Right lobe of liver (tissue), 4 donors: ENCODE results near the gene JAZF1.

Experiments used
- POLR2A ChIP-seq: fragments of 450-650 bp; IDR thresholded peaks from one replicate; pipeline ENCODE4 v1.6.1; 2017; ENCODE audit warnings: antibody characterized with exemption, mild to moderate bottlenecking
- TF ChIP-seq, protein P1 (sequence below), 4 donors: fragments of 200-600 bp in 3 of 4; fragments of 450-650 bp in 1 of 4; IDR thresholded peaks; one replicate each; pipeline versions ENCODE4 v1.5.1 to v1.8.0; 2016 to 2022; ENCODE audit warnings: antibody characterized with exemption in 4 of 4, mild to moderate bottlenecking in 2 of 4
- donor health status: DM: no; HTN: no; CAD: no.
- donor health status: DM: no; HTN: no; CAD: no.
- donor health status: DM: no; HTN: yes; CAD: no.

DNA sequence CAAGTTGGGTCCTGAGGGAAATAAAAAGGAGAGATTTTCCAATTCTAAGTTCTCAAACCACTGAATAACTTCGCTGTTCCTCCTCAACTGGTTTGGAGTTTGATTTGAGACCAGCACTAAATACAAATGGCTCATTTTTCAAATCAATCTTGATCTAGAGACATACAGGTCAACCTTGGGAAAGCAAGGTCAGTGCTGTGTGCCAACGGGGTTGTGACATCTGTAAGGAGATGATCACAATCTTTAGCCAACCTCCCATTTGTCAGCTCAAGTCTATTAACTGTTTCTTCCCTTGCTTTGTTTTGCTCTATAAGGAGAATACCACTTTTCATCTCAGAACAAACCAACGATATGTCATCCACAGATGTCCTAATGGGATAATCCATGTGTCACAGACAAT, 309.5 kb downstream of the JAZF1 start:
- no peak for TF ChIP-seq POLR2A
- TF ChIP-seq, protein P1, sequence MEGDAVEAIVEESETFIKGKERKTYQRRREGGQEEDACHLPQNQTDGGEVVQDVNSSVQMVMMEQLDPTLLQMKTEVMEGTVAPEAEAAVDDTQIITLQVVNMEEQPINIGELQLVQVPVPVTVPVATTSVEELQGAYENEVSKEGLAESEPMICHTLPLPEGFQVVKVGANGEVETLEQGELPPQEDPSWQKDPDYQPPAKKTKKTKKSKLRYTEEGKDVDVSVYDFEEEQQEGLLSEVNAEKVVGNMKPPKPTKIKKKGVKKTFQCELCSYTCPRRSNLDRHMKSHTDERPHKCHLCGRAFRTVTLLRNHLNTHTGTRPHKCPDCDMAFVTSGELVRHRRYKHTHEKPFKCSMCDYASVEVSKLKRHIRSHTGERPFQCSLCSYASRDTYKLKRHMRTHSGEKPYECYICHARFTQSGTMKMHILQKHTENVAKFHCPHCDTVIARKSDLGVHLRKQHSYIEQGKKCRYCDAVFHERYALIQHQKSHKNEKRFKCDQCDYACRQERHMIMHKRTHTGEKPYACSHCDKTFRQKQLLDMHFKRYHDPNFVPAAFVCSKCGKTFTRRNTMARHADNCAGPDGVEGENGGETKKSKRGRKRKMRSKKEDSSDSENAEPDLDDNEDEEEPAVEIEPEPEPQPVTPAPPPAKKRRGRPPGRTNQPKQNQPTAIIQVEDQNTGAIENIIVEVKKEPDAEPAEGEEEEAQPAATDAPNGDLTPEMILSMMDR (IDR thresholded peaks at IDR 0.05), result no peak
